WERI-Rb-1 (cell line): ENCODE measurements around the gene TCF7L1.
"Not testable (repeated sequence)": the region's sequence is repeated elsewhere in the genome, so short reads cannot be mapped to it uniquely, and the experiment has no call there.

Source experiments
- DNase-seq: peaks from one replicate; pipeline ENCODE4 v3.0.0-alpha.2; 2020
- H3K27ac ChIP-seq: fragments of 250-450 bp; sonication (Bioruptor Pico); 2 replicates; pipeline ENCODE4 v1.5.1; 2020; ENCODE audit warnings: mild to moderate bottlenecking, moderate library complexity
- H3K27me3 ChIP-seq: fragments of 250-450 bp; sonication (Bioruptor Pico); 2 replicates; pipeline ENCODE4 v1.5.1; 2021; ENCODE audit warnings: mild to moderate bottlenecking, low read depth, moderate library complexity; ENCODE audit not compliant: insufficient read depth, severe bottlenecking
- H3K36me3 ChIP-seq: fragments of 250-450 bp; sonication (Bioruptor Pico); 2 replicates; pipeline ENCODE4 v1.5.1; 2020; ENCODE audit warnings: mild to moderate bottlenecking, moderate library complexity
- H3K4me3 ChIP-seq: 2 replicates; pipeline ENCODE4 v1.5.1; 2011; ENCODE audit warnings: low read depth, mild to moderate bottlenecking, control low read depth, low read length
- H3K9me3 ChIP-seq: fragments of 250-450 bp; sonication (Bioruptor Pico); 2 replicates; pipeline ENCODE4 v1.5.1; 2021; ENCODE audit warnings: mild to moderate bottlenecking, moderate library complexity; ENCODE audit not compliant: severe bottlenecking
- TF ChIP-seq, protein P1 (sequence below): IDR thresholded peaks from 2 replicates; pipeline ENCODE4 v1.5.1; 2011; ENCODE audit warnings: low read depth, mild to moderate bottlenecking, control low read depth, inconsistent platforms, low read length

Gene TCF7L1

DNA sequence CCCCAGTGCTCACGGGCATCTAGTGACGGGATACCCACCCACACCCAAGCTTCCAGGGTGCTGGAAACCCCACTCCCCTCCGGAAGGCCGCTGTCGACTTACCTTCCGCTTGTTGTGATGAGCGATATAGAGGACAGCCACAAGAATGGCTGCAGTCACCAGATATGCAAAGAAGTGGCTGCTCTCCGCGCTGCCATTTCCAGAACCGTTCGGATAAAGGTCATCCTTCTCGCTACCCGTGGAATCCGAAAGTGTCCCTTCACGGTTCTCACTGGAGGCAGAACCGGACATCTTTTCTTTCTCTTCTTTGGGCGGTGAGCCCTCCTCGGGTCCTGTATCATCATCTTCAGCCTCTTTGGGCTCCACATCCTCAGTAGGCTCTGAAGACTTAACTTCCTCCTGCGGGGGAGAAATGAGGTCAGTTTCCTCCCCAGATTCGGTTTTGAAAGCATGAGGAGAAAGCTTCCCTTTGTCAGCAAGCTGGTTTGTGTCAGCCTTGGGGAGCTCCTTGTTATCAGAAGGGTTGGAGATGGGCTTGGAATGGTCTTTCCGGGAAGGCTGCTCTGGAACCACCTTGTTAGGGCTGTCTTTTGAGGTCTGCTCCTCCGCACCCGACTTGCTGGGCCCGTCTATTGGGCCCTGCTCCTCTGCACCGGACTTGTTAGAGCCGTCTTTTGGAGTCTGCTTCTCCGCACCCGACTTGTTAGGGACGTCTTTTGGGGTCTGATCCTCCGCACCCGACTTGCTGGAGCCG lies 193.4 kb downstream of the TCF7L1 start:
- no peak for DNase-seq
- H3K9me3 ChIP-seq, result no peaks in the 10 kb centered on the region
- H3K36me3 ChIP-seq, result peaks cover 53% of the 10 kb centered on the region
- no peak overlapping the region for H3K27ac ChIP-seq
- peak overlapping the region; percentile 80 for H3K4me3 ChIP-seq
- no peaks in the 10 kb centered on the region for H3K27me3 ChIP-seq
- TF ChIP-seq, protein P1, sequence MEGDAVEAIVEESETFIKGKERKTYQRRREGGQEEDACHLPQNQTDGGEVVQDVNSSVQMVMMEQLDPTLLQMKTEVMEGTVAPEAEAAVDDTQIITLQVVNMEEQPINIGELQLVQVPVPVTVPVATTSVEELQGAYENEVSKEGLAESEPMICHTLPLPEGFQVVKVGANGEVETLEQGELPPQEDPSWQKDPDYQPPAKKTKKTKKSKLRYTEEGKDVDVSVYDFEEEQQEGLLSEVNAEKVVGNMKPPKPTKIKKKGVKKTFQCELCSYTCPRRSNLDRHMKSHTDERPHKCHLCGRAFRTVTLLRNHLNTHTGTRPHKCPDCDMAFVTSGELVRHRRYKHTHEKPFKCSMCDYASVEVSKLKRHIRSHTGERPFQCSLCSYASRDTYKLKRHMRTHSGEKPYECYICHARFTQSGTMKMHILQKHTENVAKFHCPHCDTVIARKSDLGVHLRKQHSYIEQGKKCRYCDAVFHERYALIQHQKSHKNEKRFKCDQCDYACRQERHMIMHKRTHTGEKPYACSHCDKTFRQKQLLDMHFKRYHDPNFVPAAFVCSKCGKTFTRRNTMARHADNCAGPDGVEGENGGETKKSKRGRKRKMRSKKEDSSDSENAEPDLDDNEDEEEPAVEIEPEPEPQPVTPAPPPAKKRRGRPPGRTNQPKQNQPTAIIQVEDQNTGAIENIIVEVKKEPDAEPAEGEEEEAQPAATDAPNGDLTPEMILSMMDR, result no peak

DNA sequence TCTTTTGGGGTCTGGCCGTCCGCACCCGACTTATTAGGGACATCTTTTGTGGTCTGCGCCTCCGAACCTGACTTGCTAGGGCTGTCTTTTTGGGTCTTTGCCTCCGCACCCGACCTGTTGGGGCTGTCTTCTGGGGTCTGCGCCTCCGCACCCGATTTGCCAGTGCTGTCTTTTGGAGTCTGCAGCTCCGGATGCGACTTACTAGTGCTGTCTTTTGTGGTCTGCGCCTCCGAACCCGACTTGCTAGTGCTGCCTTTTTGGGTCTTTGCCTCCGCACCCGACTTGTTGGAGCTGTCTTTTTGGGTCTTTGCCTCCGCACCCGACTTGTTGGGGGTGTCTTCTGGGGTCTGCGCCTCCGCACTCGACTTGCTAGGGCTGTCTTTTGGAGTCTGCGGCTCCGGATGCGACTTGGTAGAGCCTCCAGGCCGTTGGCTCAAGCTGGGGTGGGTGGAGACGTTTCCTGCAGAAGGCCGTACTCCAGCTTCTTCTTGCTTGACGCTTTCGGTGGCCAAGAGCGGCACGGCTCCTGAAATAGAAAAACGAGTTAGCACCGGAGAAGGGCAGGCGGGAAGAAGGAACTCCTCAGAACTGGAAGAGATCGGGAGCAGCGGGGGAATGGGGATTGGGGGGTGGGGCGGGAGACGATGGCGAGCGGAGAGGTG lies 194.1 kb downstream of the TCF7L1 start:
- TF ChIP-seq, protein P1, result no peak

DNA sequence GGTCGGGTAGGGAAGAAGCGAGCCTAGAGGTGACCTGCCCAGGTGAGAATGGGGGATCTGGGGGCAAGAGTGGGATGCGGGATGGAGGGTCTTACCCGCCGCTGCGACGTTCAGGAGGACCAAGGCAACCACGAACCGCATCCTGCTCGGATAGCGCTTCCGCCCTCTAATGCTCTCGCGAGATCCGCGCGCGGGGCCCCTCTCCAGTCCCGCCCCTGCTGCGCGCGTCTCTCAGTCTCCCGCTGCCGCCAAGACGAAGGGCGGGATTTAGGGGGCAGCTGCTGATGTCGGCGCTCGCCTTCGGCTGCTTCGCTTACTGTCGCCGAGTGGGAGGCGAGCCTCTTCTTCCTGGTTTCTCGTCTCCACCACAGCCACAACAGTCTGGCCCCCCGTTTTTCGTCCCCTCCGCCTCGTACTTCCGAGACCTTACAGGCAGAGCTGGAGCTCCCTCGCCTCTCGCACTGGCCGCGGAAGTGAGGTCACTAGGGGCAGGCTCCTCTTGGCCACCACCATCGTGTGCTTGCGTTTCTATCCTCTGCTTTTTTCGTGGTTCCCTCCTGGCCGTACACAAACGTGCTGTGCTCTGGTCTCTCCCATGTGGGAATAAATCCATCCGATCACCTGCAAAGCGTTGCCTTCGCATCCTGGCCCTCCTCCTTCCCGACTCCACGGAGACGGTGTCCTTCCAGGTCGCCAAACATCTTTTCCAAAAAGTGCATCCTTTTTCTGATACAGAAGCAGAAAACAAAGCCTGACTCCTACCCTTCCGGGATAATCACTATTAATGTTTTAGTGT lies 194.8 kb downstream of the TCF7L1 start, which contains the start of gene TGOLN2:
TGOLN2 (minus strand) TSS at position 168 of the 796 bp plus-strand sequence; CDS start at position 141, 27 bp downstream.
- peaks cover 40% of the 10 kb centered on the region for H3K36me3 ChIP-seq
- H3K4me3 ChIP-seq, result peak within 1 kb of the TSS; percentile 80
- H3K27ac ChIP-seq, result peak within 1 kb of the TSS; percentile 99
- H3K9me3 ChIP-seq, result no peaks in the 10 kb centered on the region
- TF ChIP-seq, protein P1, result no peak
- peak; percentile 90 for DNase-seq
- H3K27me3 ChIP-seq, result no peaks in the 10 kb centered on the region

More for the DNA sequence above, 194.1 kb downstream of the TCF7L1 start:
- Histone ChIP-seq H3K36me3 (peaks cover 47% of the 10 kb centered on the region), H3K27me3 (no peaks in the 10 kb centered on the region), H3K9me3 (no peaks in the 10 kb centered on the region), H3K4me3 (peak overlapping the region; percentile 80), H3K27ac (peak overlapping the region; percentile 99)
- DNase-seq, result peak; percentile 22

DNA sequence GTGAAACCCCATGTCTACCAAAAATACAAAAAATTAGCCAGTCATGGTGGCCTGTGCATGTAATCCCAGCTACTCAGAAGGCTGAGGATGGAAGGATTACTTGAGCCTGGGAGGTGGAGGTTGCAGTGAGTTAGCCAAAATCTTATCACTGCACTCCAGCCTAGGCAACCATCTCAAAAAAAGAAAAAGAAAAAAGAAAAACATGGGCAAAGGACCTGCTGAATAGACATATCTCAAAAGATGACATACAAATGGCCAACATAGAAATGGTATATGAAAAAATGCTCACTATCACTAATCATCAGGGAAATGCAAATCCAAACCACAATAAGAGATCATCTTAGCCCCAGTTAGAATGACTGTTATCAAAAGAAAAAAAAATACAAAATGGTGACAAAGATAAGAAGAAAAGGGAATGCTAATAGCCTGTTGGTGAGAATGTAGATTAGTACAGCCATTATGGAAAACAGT lies 196.0 kb downstream of the TCF7L1 start:
- DNase-seq, result no peak
- Histone ChIP-seq H3K9me3 (no peaks in the 10 kb centered on the region), H3K27ac (no peak overlapping the region), H3K27me3 (no peaks in the 10 kb centered on the region), H3K4me3 (no peak overlapping the region), H3K36me3 (peaks cover 28% of the 10 kb centered on the region)
- TF ChIP-seq, protein P1, result no peak

DNA sequence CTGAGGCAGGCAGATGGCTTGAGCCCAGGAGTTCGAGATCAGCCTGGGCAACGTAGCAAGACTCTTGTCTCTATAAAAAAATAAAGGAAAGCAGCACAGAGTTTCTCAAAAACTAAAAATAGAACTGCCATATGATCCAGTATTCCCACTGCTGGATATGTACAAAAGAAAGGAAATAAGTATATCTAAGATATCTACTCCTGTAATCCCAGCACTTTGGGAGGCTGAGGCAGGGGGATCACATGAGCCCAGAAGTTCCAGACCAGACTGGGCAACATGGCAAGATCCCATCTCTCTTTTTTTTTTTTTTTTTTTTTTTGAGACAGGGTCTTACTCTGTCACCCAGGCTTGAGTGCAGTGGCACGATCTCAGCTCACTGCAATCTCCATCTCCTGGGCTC lies 196.5 kb downstream of the TCF7L1 start:
- peaks cover 24% of the 10 kb centered on the region for H3K36me3 ChIP-seq
- H3K4me3 ChIP-seq, DNase-seq, H3K27ac ChIP-seq, H3K27me3 ChIP-seq, H3K9me3 ChIP-seq: not testable (repeated sequence)
